Calu3 (cell line): ENCODE data around the gene AGBL4. TPM values are rescaled to one million over a fixed set of nuclear protein-coding genes. Genes with fewer than 3 reads are reported as not detected.
A peak's percentile ranks its signal among the peaks of the same experiment; 100 is the strongest.

Experiments used
- BruUV-seq: library from RNA; stranded (reverse); fragments of 400-500 nt; replicated peaks from 2 replicates; lab custom pipeline; 2021; lab: Mats Ljungman, UMichigan
- CTCF ChIA-PET: fragments of 300-600 bp; sonication (Branson Sonifier 250); formaldehyde crosslinking; loops from one replicate; lab custom pipeline; 2022; ENCODE audit warnings: antibody characterized with exemption; lab: Charles Lee
- DNase-seq: peaks from one replicate; pipeline ENCODE4 v3.0.0; 2022
- H3K27ac Mint-ChIP-seq: one replicate; pipeline ENCODE4 v1.8.0; 2022; ENCODE audit warnings: mixed read lengths; ENCODE audit not compliant: unreplicated experiment
- H3K27me3 Mint-ChIP-seq: one replicate; pipeline ENCODE4 v1.8.0; 2022; ENCODE audit warnings: mixed read lengths; ENCODE audit not compliant: unreplicated experiment
- H3K36me3 Mint-ChIP-seq: one replicate; pipeline ENCODE4 v1.8.0; 2022; ENCODE audit warnings: mild to moderate bottlenecking, moderate library complexity, mixed read lengths; ENCODE audit not compliant: insufficient read depth, unreplicated experiment
- H3K4me1 Mint-ChIP-seq: one replicate; pipeline ENCODE4 v1.8.0; 2022; ENCODE audit warnings: mild to moderate bottlenecking, low read depth, mixed read lengths; ENCODE audit not compliant: unreplicated experiment
- H3K4me3 Mint-ChIP-seq: one replicate; pipeline ENCODE4 v1.8.0; 2022; ENCODE audit warnings: mild to moderate bottlenecking, low read depth, moderate library complexity, mixed read lengths; ENCODE audit not compliant: unreplicated experiment
- H3K9me3 Mint-ChIP-seq: one replicate; pipeline ENCODE4 v1.8.0; 2022; ENCODE audit warnings: low read depth, mixed read lengths; ENCODE audit not compliant: unreplicated experiment
- intact Hi-C: fragments of 100-400 bp; cut with micrococcal nuclease; formaldehyde crosslinking; loops from one replicate; pipeline ENCODE4 v1.10.0; 2022; ENCODE audit not compliant: unreplicated experiment
- total RNA-seq: library from RNA; stranded (reverse); gene quantifications from 2 replicates; pipeline ENCODE4 v1.2.3, GENCODE V29; 2022
- TF ChIP-seq, protein P1 (sequence below): fragments of 200-600 bp; IDR thresholded peaks from one replicate; pipeline ENCODE4 v1.8.0; 2022; ENCODE audit warnings: antibody characterized with exemption; ENCODE audit not compliant: unreplicated experiment

The AGBL4 gene
- total RNA-seq, 1 experiment from 2014 or later = not detected

- Mint-ChIP-seq H3K36me3 (no peaks in the 10 kb centered on the region), H3K27me3 (no peaks in the 10 kb centered on the region), H3K9me3 (no peaks in the 10 kb centered on the region), H3K4me1 (peaks cover 2% of the 10 kb centered on the region), H3K27ac (no peak overlapping the region), H3K4me3 (no peak overlapping the region)
- intact Hi-C loops = no loop called here
- CTCF ChIA-PET = no interaction called here
- TF ChIP-seq, protein P1, sequence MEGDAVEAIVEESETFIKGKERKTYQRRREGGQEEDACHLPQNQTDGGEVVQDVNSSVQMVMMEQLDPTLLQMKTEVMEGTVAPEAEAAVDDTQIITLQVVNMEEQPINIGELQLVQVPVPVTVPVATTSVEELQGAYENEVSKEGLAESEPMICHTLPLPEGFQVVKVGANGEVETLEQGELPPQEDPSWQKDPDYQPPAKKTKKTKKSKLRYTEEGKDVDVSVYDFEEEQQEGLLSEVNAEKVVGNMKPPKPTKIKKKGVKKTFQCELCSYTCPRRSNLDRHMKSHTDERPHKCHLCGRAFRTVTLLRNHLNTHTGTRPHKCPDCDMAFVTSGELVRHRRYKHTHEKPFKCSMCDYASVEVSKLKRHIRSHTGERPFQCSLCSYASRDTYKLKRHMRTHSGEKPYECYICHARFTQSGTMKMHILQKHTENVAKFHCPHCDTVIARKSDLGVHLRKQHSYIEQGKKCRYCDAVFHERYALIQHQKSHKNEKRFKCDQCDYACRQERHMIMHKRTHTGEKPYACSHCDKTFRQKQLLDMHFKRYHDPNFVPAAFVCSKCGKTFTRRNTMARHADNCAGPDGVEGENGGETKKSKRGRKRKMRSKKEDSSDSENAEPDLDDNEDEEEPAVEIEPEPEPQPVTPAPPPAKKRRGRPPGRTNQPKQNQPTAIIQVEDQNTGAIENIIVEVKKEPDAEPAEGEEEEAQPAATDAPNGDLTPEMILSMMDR = no peak
- no TSS peak for BruUV-seq
- no peak for DNase-seq
Observed at GRCh38 chr1:49046305-49046704, 977.4 kb downstream of the AGBL4 start.

DNA sequence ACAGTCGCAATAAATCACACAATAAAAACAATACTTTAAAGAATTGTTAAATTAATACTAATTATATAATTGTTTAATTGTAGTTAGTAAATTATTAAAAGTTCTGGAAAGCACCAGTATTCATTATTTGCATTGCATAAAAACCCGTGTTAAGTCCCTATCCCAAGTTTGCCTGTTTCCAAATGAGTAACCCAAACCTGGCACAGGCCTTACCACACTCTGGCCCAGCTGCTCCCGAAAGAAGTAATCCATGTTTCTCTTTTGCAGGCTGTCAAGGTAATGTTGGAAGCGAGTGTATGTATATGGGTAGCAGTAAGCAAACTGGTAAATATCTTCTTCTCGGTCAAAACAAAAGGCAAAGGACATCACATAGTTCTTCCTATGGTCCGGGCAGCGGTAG, 978.4 kb downstream of the AGBL4 start:
- Mint-ChIP-seq H3K27ac (no peak overlapping the region), H3K27me3 (no peaks in the 10 kb centered on the region), H3K9me3 (no peaks in the 10 kb centered on the region), H3K36me3 (no peaks in the 10 kb centered on the region), H3K4me1 (no peaks in the 10 kb centered on the region), H3K4me3 (no peak overlapping the region)
- DNase-seq = no peak
- intact Hi-C loops = no loop called here
- TF ChIP-seq, protein P1 = no peak
- BruUV-seq = no TSS peak
- CTCF ChIA-PET = no interaction called here

GRCh38 chr1:49036700-49037099, 987.1 kb downstream of the AGBL4 start:
- CTCF ChIA-PET = interaction anchor here (0.7 kb wide), 5 partner anchors 320 to 1074 kb away, joined by 3 to 5 read pairs (median 3); no protein-coding TSS in a partner anchor
- TF ChIP-seq, protein P1 = no peak
- Mint-ChIP-seq H3K4me1 (no peaks in the 10 kb centered on the region), H3K27me3 (no peaks in the 10 kb centered on the region), H3K36me3 (no peaks in the 10 kb centered on the region), H3K4me3 (no peak overlapping the region), H3K9me3 (peaks cover 2% of the 10 kb centered on the region), H3K27ac (no peak overlapping the region)
- intact Hi-C loops = no loop called here
- BruUV-seq = no TSS peak
- peak; percentile 2 for DNase-seq

GRCh38 chr1:49028396-49028795, 995.4 kb downstream of the AGBL4 start:
- CTCF ChIA-PET = no interaction called here
- Mint-ChIP-seq H3K4me3 (no peak overlapping the region), H3K36me3 (no peaks in the 10 kb centered on the region), H3K27me3 (no peaks in the 10 kb centered on the region), H3K9me3 (peaks cover 9% of the 10 kb centered on the region), H3K4me1 (no peaks in the 10 kb centered on the region), H3K27ac (no peak overlapping the region)
- TF ChIP-seq, protein P1 = no peak
- no TSS peak for BruUV-seq
- no peak for DNase-seq
- intact Hi-C loops = no loop called here
